IMR-90 (cell line): ENCODE measurements around the gene TCF20. TPM values are rescaled to one million over a fixed set of nuclear protein-coding genes. Genes with fewer than 3 reads are reported as not detected.

Experiments used
- ATAC-seq: fragments of 200-7000 bp; cut with Tn5 transposase; 2 replicates; pipeline ENCODE4 v1.9.1; 2020; ENCODE audit warnings: low read depth, mild to moderate bottlenecking, moderate library complexity
- BruUV-seq: library from RNA; stranded (reverse); fragments of 400-500 nt; replicated peaks from 2 replicates; lab custom pipeline; 2021; lab: Mats Ljungman, UMichigan
- CTCF ChIA-PET: fragments of 300-600 bp; formaldehyde crosslinking; extraction: SDS; loops from one replicate; lab custom pipeline; 2021; ENCODE audit warnings: antibody characterized with exemption; lab: Yijun Ruan, JAX
- POLR2A ChIA-PET: fragments of 300-600 bp; sonication (Branson Sonifier 250); formaldehyde crosslinking; loops from one replicate; lab custom pipeline; 2022; ENCODE audit warnings: antibody characterized with exemption; ENCODE audit not compliant: unreplicated experiment; lab: Charles Lee
- DNase-seq: peaks from one replicate; pipeline ENCODE4 v3.0.0; 2013
- H2AFZ ChIP-seq: replicated peaks from 2 replicates; pipeline ENCODE3; 2013; ENCODE audit warnings: low read length, mild to moderate bottlenecking; ENCODE audit not compliant: poor library complexity
- H2AK5ac ChIP-seq: 2 replicates; pipeline ENCODE4 v1.6.1; 2013; ENCODE audit warnings: low read depth, low read length, inconsistent platforms
- H2AK9ac ChIP-seq: replicated peaks from 2 replicates; pipeline ENCODE3; 2013; ENCODE audit warnings: mild to moderate bottlenecking, low read depth, low read length, moderate library complexity; ENCODE audit not compliant: poor library complexity
- H2BK120ac ChIP-seq: 2 replicates; pipeline ENCODE4 v1.6.1; 2013; ENCODE audit warnings: low read depth, low read length, inconsistent platforms
- H2BK15ac ChIP-seq: 3 replicates; pipeline ENCODE4 v1.6.1; 2013; ENCODE audit warnings: low read depth, low read length, inconsistent platforms
- H2BK20ac ChIP-seq: 2 replicates; pipeline ENCODE4 v1.6.1; 2013; ENCODE audit warnings: low read depth, mild to moderate bottlenecking, inconsistent platforms, low read length, moderate library complexity
- H2BK5ac ChIP-seq: 2 replicates; pipeline ENCODE4 v1.6.1; 2013; ENCODE audit warnings: mild to moderate bottlenecking, low read depth, low read length, inconsistent platforms; ENCODE audit not compliant: poor library complexity, severe bottlenecking
- H3K14ac ChIP-seq: replicated peaks from 2 replicates; pipeline ENCODE4 v1.6.1; 2013; ENCODE audit warnings: low read depth, low read length, inconsistent platforms
- H3K18ac ChIP-seq: 2 replicates; pipeline ENCODE4 v1.6.1; 2013; ENCODE audit warnings: low read depth, low read length, control low read depth
- H3K23ac ChIP-seq: 2 replicates; pipeline ENCODE4 v1.6.1; 2013; ENCODE audit warnings: low read depth, low read length, inconsistent platforms
- H3K27ac ChIP-seq: 2 replicates; pipeline ENCODE4 v1.5.1; 2013; ENCODE audit warnings: mild to moderate bottlenecking, control low read depth, low read length; ENCODE audit not compliant: insufficient read depth
- H3K27me3 ChIP-seq: 2 replicates; pipeline ENCODE4 v1.6.1; 2013; ENCODE audit warnings: low read length; ENCODE audit not compliant: control insufficient read depth, insufficient read depth
- H3K36me3 ChIP-seq: 2 replicates; pipeline ENCODE4 v1.6.1; 2013; ENCODE audit warnings: low read length, mixed read lengths; ENCODE audit not compliant: control insufficient read depth, insufficient read depth
- H3K4ac ChIP-seq: 2 replicates; pipeline ENCODE4 v1.6.1; 2013; ENCODE audit warnings: low read depth, low read length, inconsistent platforms
- H3K4me1 ChIP-seq: 2 replicates; pipeline ENCODE4 v1.6.1; 2013; ENCODE audit warnings: low read length, mixed read lengths; ENCODE audit not compliant: control insufficient read depth, insufficient read depth
- H3K4me2 ChIP-seq: 2 replicates; pipeline ENCODE4 v1.6.1; 2013; ENCODE audit warnings: low read depth, mild to moderate bottlenecking, control low read depth, low read length, moderate library complexity
- H3K4me3 ChIP-seq: 2 replicates; pipeline ENCODE4 v1.5.1; 2013; ENCODE audit warnings: low read depth, mild to moderate bottlenecking, control low read depth, low read length, moderate library complexity; ENCODE audit not compliant: insufficient read depth
- H3K56ac ChIP-seq: 2 replicates; pipeline ENCODE4 v1.6.1; 2013; ENCODE audit warnings: low read length, inconsistent platforms; ENCODE audit not compliant: insufficient read depth; ENCODE audit errors: extremely low read depth
- H3K79me1 ChIP-seq, 2 experiments: 2 replicates each; pipeline ENCODE4 v1.6.1; 2013; ENCODE audit warnings: low read length in 2 of 2, inconsistent platforms in 1 of 2, low read depth in 1 of 2
- H3K9ac ChIP-seq: 2 replicates; pipeline ENCODE4 v1.6.1; 2013; ENCODE audit warnings: low read depth, low read length, control low read depth
- H3K9me1 ChIP-seq: 2 replicates; pipeline ENCODE4 v1.6.1; 2013; ENCODE audit warnings: low read length, inconsistent platforms; ENCODE audit not compliant: insufficient read depth
- H3K9me3 ChIP-seq: 2 replicates; pipeline ENCODE4 v1.6.1; 2013; ENCODE audit warnings: low read length; ENCODE audit not compliant: control insufficient read depth, insufficient read depth
- H4K20me1 ChIP-seq: 2 replicates; pipeline ENCODE4 v1.6.1; 2013; ENCODE audit warnings: low read length, inconsistent platforms; ENCODE audit not compliant: insufficient read depth
- H4K5ac ChIP-seq: 2 replicates; pipeline ENCODE4 v1.6.1; 2013; ENCODE audit warnings: mild to moderate bottlenecking, low read depth, low read length, control low read depth
- H4K8ac ChIP-seq, 2 experiments: 2 replicates each; pipeline ENCODE4 v1.6.1; 2013; ENCODE audit warnings: low read depth in 2 of 2, low read length in 2 of 2, control low read depth in 1 of 2, inconsistent platforms in 1 of 2
- H4K91ac ChIP-seq: 2 replicates; pipeline ENCODE4 v1.6.1; 2013; ENCODE audit warnings: low read depth, low read length, inconsistent platforms; ENCODE audit not compliant: insufficient read depth
- BHLHE40 ChIP-seq: fragments of 150-350 bp; IDR thresholded peaks from 2 replicates; pipeline ENCODE4 v1.6.1; 2016; ENCODE audit warnings: mild to moderate bottlenecking, low read depth, low read length
- CHD1 ChIP-seq: IDR thresholded peaks from 2 replicates; pipeline ENCODE4 v1.6.1; 2012; ENCODE audit warnings: low read depth, low read length, improper control_type of control experiment
- FOS ChIP-seq: fragments of 150-350 bp; IDR thresholded peaks from 2 replicates; pipeline ENCODE4 v1.6.1; 2016; ENCODE audit warnings: low read depth, low read length
- MAZ ChIP-seq: IDR thresholded peaks from 2 replicates; pipeline ENCODE4 v1.6.1; 2012; ENCODE audit warnings: low read depth, mild to moderate bottlenecking, low read length, improper control_type of control experiment, moderate library complexity, borderline replicate concordance
- MXI1 ChIP-seq: IDR thresholded peaks from 2 replicates; pipeline ENCODE4 v1.6.1; 2012; ENCODE audit warnings: low read depth, mild to moderate bottlenecking, low read length, moderate library complexity, borderline replicate concordance
- NFE2L2 ChIP-seq: fragments of 150-350 bp; IDR thresholded peaks from 2 replicates; pipeline ENCODE4 v1.6.1; 2016; ENCODE audit warnings: low read depth, mild to moderate bottlenecking, low read length
- RAD21 ChIP-seq: IDR thresholded peaks from 2 replicates; pipeline ENCODE4 v1.6.1; 2012; ENCODE audit warnings: low read length, improper control_type of control experiment
- RCOR1 ChIP-seq: IDR thresholded peaks from 2 replicates; pipeline ENCODE4 v1.6.1; 2012; ENCODE audit warnings: mild to moderate bottlenecking, low read length, improper control_type of control experiment; ENCODE audit not compliant: insufficient replicate concordance
- RFX5 ChIP-seq: IDR thresholded peaks from 2 replicates; pipeline ENCODE4 v1.8.0; 2012; ENCODE audit warnings: low read depth, mild to moderate bottlenecking, low read length, moderate library complexity
- SMC3 ChIP-seq: fragments of 150-350 bp; IDR thresholded peaks from 2 replicates; pipeline ENCODE4 v1.6.1; 2016; ENCODE audit warnings: low read depth, mild to moderate bottlenecking, antibody characterized with exemption, low read length, moderate library complexity
- WGBS, 2 experiments: methylation state at CpG; one replicate each; pipeline versions ENCODE4 v1.1.5 to v1.1.7; 2013; ENCODE audit warnings: missing lambda C conversion rate in 2 of 2; ENCODE audit not compliant: insufficient read length in 1 of 2; ENCODE audit errors: extremely low coverage in 2 of 2; 5-methylcytosine and 5-hydroxymethylcytosine counted together
- dilution Hi-C: fragments of 300-500 bp; cut with HindIII; formaldehyde crosslinking; loops from one replicate; pipeline ENCODE4 v1.14.3; 2018; ENCODE audit warnings: low sequenced_read_pairs; ENCODE audit not compliant: unreplicated experiment
- in situ Hi-C: fragments of 300-500 bp; cut with MboI; formaldehyde crosslinking; loops from 3 replicates; pipeline ENCODE4 v1.14.3; 2019; ENCODE audit warnings: low sequenced_read_pairs, inconsistent platforms, mixed read lengths
- intact Hi-C: fragments of 100-400 bp; cut with micrococcal nuclease; formaldehyde crosslinking; loops from 2 replicates; pipeline ENCODE4 v1.10.0; 2022
- polyA plus RNA-seq, 3 experiments: library from polyadenylated mRNA; depleted of rRNA; stranded (reverse); fragments of >200 nt; gene quantifications; 2 replicates each; pipeline ENCODE4 v1.2.3, GENCODE V29; 2012; ENCODE audit warnings: low replicate concordance in 1 of 3
- total RNA-seq: library from RNA; depleted of rRNA; stranded (reverse); fragments of >200 nt; gene quantifications from 2 replicates; pipeline ENCODE4 v1.2.3, GENCODE V29; 2012
- TF ChIP-seq, protein P1 (sequence below): fragments of 150-350 bp; IDR thresholded peaks from 2 replicates; pipeline ENCODE4 v1.6.1; 2017; ENCODE audit warnings: mild to moderate bottlenecking, antibody characterized with exemption, low read length, low read depth
- TF ChIP-seq, protein P2 (sequence below): fragments of 150-350 bp; IDR thresholded peaks from 2 replicates; pipeline ENCODE4 v1.6.1; 2016; ENCODE audit warnings: low read depth, mild to moderate bottlenecking, low read length, moderate library complexity, borderline replicate concordance
- TF ChIP-seq, protein P3 (sequence below): conservative IDR thresholded peaks from 2 replicates; pipeline ENCODE4 v1.5.1; 2012; ENCODE audit warnings: mild to moderate bottlenecking, low read depth, low read length, improper control_type of control experiment

The TCF20 gene
- total and polyA plus RNA-seq, 2 of the 4 experiments (the other 2 are of a cell fraction), result 8.9 to 23.7 TPM

DNA sequence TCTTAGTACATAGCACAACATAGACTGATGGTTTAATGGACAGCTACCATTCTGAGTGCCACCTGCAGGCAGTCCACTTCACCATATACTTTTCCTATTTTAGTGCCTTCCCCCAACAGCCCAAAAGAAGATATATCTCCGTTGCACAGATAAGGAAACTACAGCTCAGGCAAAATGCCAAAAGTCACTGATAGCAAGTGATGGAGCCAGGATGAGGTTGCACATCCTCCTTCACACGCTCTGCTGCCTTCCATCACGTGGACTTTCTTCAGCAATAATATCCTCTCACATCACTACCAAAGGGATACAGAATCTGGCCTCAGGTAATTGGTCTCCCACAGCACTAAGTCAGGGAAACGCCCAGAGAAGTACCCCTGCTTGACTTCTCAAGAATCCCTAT, 7.5 kb downstream of the TCF20 start:
- no TSS peak for BruUV-seq
- H4K5ac ChIP-seq, result no peak overlapping the region
- H2BK20ac ChIP-seq, result no peak overlapping the region
- no peak overlapping the region for H3K4me3 ChIP-seq
- ChIA-PET CTCF (no interaction called here), POLR2A (no interaction called here)
- WGBS, 2 experiments, result 70% methylated on average over 2 of the region's 4 CpGs; no CpG with 5 or more reads in 1 of the 2 experiments
- no peak overlapping the region for H2BK5ac ChIP-seq
- no peak overlapping the region for H3K9ac ChIP-seq
- no peak overlapping the region for H4K8ac ChIP-seq
- H2AFZ ChIP-seq, result no peak overlapping the region
- ATAC-seq (no peak), DNase-seq (no peak)
- no peaks in the 10 kb centered on the region for H3K27me3 ChIP-seq
- peaks cover 4% of the 10 kb centered on the region for H3K4me1 ChIP-seq
- H2AK5ac ChIP-seq, result no peak overlapping the region
- H2BK15ac ChIP-seq, result no peak overlapping the region
- no peak overlapping the region for H3K4ac ChIP-seq
- no peak overlapping the region for H3K27ac ChIP-seq
- H3K9me3 ChIP-seq, result no peaks in the 10 kb centered on the region
- H4K20me1 ChIP-seq, result peaks cover 86% of the 10 kb centered on the region
- no peak overlapping the region for H2AK9ac ChIP-seq
- H3K56ac ChIP-seq, result no peak overlapping the region
- no peak overlapping the region for H3K23ac ChIP-seq
- peaks cover 11% of the 10 kb centered on the region for H3K9me1 ChIP-seq
- in situ Hi-C loops, result no loop called here
- H3K4me2 ChIP-seq, result no peak overlapping the region
- H3K14ac ChIP-seq, result no peak overlapping the region
- dilution Hi-C loops, result no loop called here
- intact Hi-C loops, result no loop called here
- no peaks in the 10 kb centered on the region for H3K36me3 ChIP-seq
- no peak overlapping the region for H4K91ac ChIP-seq
- peaks cover 63 to 96% of the 10 kb centered on the region in 2 experiments for H3K79me1 ChIP-seq
- TF ChIP-seq RFX5 (no peak), SMC3 (no peak), RAD21 (no peak), FOS (no peak), MAZ (no peak), MXI1 (no peak), RCOR1 (no peak), NFE2L2 (no peak), BHLHE40 (no peak), CHD1 (no peak)
- TF ChIP-seq, protein P1, sequence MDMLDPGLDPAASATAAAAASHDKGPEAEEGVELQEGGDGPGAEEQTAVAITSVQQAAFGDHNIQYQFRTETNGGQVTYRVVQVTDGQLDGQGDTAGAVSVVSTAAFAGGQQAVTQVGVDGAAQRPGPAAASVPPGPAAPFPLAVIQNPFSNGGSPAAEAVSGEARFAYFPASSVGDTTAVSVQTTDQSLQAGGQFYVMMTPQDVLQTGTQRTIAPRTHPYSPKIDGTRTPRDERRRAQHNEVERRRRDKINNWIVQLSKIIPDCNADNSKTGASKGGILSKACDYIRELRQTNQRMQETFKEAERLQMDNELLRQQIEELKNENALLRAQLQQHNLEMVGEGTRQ, result no peak
- TF ChIP-seq, protein P2, sequence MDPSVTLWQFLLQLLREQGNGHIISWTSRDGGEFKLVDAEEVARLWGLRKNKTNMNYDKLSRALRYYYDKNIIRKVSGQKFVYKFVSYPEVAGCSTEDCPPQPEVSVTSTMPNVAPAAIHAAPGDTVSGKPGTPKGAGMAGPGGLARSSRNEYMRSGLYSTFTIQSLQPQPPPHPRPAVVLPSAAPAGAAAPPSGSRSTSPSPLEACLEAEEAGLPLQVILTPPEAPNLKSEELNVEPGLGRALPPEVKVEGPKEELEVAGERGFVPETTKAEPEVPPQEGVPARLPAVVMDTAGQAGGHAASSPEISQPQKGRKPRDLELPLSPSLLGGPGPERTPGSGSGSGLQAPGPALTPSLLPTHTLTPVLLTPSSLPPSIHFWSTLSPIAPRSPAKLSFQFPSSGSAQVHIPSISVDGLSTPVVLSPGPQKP, result no peak
- TF ChIP-seq, protein P3, sequence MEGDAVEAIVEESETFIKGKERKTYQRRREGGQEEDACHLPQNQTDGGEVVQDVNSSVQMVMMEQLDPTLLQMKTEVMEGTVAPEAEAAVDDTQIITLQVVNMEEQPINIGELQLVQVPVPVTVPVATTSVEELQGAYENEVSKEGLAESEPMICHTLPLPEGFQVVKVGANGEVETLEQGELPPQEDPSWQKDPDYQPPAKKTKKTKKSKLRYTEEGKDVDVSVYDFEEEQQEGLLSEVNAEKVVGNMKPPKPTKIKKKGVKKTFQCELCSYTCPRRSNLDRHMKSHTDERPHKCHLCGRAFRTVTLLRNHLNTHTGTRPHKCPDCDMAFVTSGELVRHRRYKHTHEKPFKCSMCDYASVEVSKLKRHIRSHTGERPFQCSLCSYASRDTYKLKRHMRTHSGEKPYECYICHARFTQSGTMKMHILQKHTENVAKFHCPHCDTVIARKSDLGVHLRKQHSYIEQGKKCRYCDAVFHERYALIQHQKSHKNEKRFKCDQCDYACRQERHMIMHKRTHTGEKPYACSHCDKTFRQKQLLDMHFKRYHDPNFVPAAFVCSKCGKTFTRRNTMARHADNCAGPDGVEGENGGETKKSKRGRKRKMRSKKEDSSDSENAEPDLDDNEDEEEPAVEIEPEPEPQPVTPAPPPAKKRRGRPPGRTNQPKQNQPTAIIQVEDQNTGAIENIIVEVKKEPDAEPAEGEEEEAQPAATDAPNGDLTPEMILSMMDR, result no peak
- H2BK120ac ChIP-seq, result no peak overlapping the region
- no peak overlapping the region for H3K18ac ChIP-seq
